ENCODE data around the gene DLD.
"Not testable (repeated sequence)": the region's sequence is repeated elsewhere in the genome, so short reads cannot be mapped to it uniquely, and the experiment has no call there.

The DLD gene

GRCh38 chr7:107890962-107891635 lies at the start of gene DLD:
Gene DLD (plus strand): TSS chr7:107891183. CDS start chr7:107891251, 68 bp downstream.
- peak; percentile 96 for DNase-seq

- DNase-seq = no peak
Measured at GRCh38 chr7:107842213-107842612, 48.8 kb upstream of the DLD start.

GRCh38 chr7:107843184-107843583 lies 47.8 kb upstream of the DLD start:
- no peak for DNase-seq

GRCh38 chr7:107846324-107846723 lies 44.7 kb upstream of the DLD start:
- DNase-seq = no peak

- DNase-seq = no peak
Measured at GRCh38 chr7:107847168-107847835, 43.7 kb upstream of the DLD start.

- DNase-seq = not testable (repeated sequence)
Measured at GRCh38 chr7:107847836-107848175, 43.2 kb upstream of the DLD start.

GRCh38 chr7:107848211-107848610 lies 42.8 kb upstream of the DLD start:
- not testable (repeated sequence) for DNase-seq

GRCh38 chr7:107850216-107850615 lies 40.8 kb upstream of the DLD start:
- DNase-seq = no peak

- no peak for DNase-seq
Measured at GRCh38 chr7:107850643-107851042, 40.3 kb upstream of the DLD start.

- DNase-seq = no peak
Measured at GRCh38 chr7:107854454-107854853, 36.5 kb upstream of the DLD start.

- no peak for DNase-seq
Measured at GRCh38 chr7:107854989-107855388, 36.0 kb upstream of the DLD start.

- no peak for DNase-seq
Measured at GRCh38 chr7:107856806-107857540, 34.0 kb upstream of the DLD start.

- DNase-seq = no peak
Measured at GRCh38 chr7:107857541-107857912, 33.5 kb upstream of the DLD start.

- no peak for DNase-seq
Measured at GRCh38 chr7:107858280-107858679, 32.7 kb upstream of the DLD start.

GRCh38 chr7:107860279-107860961 lies 30.6 kb upstream of the DLD start:
- DNase-seq = no peak

- no peak for DNase-seq
Measured at GRCh38 chr7:107860981-107861652, 29.9 kb upstream of the DLD start.

- DNase-seq = no peak
Measured at GRCh38 chr7:107865956-107866775, 24.8 kb upstream of the DLD start.

- DNase-seq = no peak
Measured at GRCh38 chr7:107867858-107868466, 23.0 kb upstream of the DLD start.

GRCh38 chr7:107870427-107871000 lies 20.5 kb upstream of the DLD start:
- DNase-seq = no peak

- no peak for DNase-seq
Measured at GRCh38 chr7:107874111-107874510, 16.9 kb upstream of the DLD start.

Data from NCI-H2029 (cell line).